GM19239 (cell line): ENCODE data around the gene RIMS1.

Experiments
- DNase-seq: peaks from one replicate; pipeline ENCODE4 v3.0.0; 2011; ENCODE audit warnings: low spot score; ENCODE audit not compliant: insufficient read length
- FAIRE-seq: peaks from 2 replicates; lab custom pipeline; 2011; peaks lifted over from hg19 to GRCh38; lab: Jason Lieb, UNC

The RIMS1 gene, protein sequence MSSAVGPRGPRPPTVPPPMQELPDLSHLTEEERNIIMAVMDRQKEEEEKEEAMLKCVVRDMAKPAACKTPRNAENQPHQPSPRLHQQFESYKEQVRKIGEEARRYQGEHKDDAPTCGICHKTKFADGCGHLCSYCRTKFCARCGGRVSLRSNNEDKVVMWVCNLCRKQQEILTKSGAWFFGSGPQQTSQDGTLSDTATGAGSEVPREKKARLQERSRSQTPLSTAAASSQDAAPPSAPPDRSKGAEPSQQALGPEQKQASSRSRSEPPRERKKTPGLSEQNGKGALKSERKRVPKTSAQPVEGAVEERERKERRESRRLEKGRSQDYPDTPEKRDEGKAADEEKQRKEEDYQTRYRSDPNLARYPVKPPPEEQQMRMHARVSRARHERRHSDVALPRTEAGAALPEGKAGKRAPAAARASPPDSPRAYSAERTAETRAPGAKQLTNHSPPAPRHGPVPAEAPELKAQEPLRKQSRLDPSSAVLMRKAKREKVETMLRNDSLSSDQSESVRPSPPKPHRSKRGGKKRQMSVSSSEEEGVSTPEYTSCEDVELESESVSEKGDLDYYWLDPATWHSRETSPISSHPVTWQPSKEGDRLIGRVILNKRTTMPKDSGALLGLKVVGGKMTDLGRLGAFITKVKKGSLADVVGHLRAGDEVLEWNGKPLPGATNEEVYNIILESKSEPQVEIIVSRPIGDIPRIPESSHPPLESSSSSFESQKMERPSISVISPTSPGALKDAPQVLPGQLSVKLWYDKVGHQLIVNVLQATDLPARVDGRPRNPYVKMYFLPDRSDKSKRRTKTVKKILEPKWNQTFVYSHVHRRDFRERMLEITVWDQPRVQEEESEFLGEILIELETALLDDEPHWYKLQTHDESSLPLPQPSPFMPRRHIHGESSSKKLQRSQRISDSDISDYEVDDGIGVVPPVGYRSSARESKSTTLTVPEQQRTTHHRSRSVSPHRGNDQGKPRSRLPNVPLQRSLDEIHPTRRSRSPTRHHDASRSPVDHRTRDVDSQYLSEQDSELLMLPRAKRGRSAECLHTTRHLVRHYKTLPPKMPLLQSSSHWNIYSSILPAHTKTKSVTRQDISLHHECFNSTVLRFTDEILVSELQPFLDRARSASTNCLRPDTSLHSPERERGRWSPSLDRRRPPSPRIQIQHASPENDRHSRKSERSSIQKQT (N-terminal part only)

DNA sequence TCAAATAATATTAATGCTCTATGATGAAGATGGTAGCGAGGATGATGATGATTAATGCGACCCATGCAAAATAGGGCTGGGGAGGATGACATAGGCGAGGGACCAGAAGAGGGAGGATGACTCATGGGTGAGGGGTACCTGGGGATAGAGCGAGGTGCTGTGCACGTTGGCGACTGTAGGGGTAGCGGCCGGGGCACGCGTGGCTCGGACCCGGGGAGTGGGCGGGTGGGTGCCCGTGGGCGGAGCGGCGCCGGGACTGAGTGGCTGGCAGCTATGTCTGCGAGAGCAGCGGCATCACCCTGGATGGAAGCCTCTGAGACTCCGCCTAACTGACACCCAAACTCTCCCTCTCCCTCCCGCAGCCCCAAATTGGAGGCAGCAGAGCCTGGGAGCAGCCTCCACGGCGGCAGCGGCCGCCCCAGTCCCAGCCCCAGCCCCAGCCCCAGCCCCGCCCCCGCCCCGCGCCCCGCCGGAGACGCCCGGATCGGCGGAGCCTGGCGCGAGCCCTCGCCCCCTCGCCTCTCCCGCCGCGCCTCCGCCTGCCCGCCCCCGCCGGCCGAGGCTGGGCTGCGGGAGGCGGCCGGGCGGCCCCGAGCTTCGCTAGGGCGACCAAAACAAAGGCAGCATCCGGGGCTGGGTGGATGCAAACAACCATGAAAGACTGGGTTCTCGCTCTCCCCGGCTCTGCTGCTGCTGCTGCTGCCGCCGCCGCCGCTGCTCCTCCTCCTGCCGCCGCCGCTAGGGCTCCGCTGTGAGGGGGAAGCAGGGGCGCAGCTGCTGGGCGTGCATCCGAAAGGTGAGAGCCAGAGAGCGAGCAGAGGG lies at the start of gene RIMS1:
Gene RIMS1 (plus strand): TSS at position 367 of the 822 bp plus-strand sequence. CDS start 474 bp downstream, outside the sequence.
- FAIRE-seq (no peak), DNase-seq (peak; percentile 43)

DNA sequence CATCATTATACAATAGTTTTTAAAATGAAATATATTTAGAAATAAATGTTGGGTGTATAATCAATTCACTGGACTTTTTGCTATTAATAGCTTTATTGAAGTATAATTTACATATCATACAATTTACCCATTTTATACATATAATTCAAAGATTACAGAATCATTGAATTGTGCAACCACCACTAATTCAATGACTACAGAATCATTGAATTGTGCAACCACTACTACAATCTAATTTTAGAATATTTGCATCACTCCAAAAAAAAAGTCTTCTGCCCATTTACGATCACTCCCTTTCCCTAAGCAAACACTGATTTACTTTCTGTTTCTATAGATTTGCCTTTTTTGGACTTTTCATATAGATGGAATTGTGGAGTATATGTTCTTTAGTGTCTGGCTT lies 35.1 kb upstream of the RIMS1 start:
- no peak for FAIRE-seq

DNA sequence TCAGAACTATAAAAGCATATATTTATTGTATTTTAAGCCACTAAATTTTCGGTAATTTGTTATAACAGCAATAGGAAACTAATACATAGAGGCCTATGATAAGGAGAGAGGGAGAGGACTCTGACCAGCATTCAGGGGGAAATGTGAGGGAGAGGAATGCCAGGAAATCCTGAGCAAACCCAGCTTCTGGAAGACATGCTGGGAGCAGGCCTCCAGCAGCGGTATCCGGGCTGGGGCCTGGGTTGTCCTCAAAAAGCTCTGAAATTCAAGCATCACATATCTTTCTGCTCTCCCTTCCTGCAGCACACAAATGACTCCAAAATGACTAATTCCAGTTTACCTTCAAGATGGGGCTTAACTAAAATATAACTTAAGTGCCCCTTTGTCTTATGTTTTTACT lies 33.4 kb upstream of the RIMS1 start:
- FAIRE-seq = no peak
- no peak for DNase-seq

More for the DNA sequence above, 35.1 kb upstream of the RIMS1 start:
- DNase-seq = no peak

DNA sequence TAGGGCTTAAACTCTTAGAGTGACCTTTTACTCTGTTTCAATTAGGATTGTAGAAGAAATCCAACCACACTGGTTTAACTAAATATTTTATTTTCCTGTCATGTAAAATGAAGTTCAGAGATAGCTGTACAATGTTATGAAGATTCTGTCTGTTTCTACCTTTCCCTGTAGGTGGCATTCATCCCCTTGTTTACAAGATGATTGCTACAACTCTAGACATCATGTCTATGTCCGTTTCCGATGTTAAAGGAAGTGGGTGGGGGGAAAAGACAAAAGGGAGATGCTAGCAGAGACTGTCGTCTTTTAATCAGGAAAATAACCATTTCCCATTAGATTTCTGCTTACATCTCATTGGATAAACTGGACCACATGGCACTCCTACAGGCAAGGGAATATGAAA lies 30.9 kb upstream of the RIMS1 start:
- DNase-seq (no peak), FAIRE-seq (no peak)

DNA sequence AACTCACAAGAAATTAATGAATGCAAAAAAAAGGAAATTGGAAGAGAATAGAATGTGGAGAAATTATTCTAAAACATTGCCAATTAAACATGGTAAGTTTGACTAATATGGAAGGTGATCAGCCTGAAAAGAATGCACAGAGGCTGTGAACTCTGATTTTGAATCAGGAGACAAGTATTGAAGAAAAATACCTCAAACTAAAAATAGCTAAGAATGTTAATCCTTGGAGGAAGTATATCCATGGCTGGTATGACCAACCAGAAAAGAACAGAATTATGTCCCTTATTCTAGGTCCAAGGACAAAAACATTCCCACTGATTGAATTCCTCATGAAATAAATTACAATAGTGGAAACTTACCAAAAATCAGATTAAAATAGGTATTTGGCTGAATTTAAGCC lies 7.3 kb upstream of the RIMS1 start:
- FAIRE-seq (no peak), DNase-seq (no peak)

DNA sequence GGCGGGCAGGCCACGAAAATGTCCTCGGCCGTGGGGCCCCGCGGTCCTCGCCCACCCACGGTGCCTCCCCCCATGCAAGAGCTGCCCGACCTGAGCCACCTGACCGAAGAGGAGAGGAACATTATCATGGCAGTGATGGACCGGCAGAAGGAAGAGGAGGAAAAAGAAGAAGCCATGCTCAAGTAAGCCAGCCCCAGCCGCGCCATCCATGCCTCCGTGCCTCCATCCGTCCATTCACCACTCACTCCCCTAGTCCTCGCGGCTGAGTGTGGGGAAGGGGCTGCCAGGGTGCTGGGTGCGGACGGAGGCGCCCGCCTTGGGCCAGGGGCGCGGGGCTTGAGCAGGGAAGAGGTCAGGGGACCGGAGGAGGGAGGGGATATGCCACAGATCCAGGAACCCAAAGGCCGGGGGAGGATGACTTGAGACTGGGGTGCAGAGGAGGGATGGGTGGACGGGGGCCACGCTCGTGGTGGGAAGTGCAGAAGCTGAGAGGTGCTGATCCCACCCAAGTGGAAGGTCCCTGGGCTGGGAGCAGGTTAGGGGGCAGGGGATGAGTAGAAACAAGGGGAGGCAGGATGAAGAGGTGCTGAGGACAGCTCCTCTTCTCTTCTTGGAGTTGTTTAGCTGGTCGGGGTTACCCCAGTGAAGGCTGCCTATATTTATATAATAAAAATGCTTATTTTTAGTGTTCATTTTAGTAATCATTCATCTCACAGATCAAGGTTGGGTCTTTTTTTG lies 825 bp downstream of the RIMS1 start:
- DNase-seq (no peak), FAIRE-seq (no peak)

DNA sequence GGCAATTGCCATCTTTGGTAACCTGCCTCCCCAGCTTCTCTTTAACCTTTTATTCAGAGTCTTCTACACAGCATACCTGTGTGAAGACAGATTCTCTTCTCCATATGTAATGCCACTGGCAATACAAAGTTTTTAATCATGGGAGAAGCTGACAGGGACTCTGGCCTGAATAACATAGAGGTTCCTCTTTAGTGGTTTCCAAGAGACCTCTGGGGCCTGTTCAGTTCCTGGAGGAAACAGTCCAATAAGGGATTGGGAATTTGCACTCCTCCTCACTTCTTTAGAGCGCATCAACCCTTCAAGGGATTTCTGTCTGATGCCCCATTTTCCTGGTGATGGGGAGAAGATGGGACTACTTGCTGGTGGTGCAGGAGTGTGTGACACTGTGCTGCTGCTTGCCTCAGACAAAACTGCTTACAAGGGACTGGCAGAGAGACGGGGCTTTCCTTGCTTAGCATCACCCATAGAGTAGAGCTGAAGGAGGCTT lies 1.4 kb downstream of the RIMS1 start:
- no peak for DNase-seq
- FAIRE-seq = no peak

DNA sequence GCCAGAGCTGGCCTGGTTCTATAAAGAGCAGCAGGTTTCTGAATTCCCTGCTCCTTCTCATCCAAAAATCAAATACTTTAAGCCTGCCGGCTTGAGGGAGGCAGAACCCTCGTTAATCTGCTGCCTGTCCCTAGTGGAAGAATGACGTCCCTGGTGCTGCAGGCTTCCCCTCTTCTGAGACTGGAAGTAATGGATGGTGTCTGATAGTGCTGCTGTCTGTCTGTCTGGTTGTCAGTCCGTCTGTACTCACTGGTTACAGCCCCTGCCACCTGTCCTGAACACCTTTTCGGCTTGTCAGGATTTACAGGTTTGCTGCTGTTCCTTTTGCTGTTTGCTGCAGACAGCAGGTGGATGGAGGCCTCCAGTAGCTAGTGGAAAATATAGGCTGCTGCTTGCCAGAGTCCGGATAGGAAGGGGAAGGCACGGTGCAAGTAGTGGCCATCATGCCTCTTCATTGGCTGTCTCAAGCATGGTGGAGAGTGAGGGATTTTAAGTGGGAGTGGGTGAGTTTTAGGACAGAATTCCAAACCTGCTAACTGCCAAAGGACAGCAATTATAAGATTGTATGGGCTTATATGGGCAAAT lies 2.5 kb downstream of the RIMS1 start:
- no peak for FAIRE-seq
- DNase-seq = no peak

DNA sequence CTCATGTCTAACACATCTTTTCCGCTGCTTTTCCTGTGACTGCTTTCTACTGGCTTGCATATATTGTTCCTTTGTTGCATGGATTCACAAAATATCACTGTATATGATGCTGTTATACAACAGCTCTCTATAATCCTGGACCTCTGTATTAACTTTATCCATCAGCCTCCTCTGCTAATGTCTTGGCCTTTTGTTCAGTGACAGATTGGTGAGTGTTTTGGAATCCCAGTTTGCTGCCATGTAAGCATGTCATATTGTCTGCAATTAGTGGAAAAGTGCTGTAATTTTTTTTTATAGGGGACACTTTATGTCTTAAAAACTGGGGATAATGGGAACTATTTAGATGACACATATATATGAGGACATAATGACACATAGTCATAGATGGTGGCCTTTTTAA lies 3.0 kb downstream of the RIMS1 start:
- DNase-seq (no peak), FAIRE-seq (no peak)

DNA sequence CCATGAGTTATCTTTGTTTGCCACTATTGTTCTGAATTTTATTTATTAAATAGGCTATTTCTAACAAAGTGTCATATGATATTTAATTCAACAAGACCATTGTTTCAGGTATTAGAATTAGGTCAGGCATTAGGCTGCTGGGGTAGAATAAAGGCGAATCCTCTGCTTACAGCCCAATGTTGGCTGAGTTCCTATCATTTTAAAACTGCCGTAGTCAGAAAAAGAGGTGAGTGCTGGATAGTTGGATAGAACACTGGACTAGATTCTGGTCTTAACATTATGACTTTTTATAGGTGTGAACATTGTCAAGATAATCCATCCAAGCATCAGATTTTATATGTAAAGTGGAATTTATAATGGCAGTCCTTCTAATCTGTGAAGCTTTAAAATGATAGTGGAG lies 6.3 kb downstream of the RIMS1 start:
- DNase-seq (no peak), FAIRE-seq (no peak)

DNA sequence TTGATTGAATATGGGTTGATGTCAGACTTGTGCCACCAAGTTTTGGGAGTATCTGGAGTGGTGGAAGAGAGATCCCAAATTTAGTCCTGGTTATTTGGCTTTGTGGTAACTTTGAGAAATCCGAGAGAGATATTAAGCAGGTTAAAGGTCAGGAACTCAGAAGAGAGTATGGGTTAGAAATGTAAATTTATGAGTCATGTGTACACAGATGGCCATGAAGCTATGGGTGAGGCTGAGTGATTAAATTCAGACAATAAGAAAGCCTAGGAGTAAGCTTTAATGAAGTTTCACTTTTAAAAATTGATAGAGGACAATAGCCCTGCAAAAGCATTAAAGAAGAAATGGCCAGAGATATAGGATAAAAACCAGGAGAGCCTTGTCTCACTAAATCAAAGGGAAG lies 14.3 kb downstream of the RIMS1 start:
- FAIRE-seq (no peak), DNase-seq (no peak)

DNA sequence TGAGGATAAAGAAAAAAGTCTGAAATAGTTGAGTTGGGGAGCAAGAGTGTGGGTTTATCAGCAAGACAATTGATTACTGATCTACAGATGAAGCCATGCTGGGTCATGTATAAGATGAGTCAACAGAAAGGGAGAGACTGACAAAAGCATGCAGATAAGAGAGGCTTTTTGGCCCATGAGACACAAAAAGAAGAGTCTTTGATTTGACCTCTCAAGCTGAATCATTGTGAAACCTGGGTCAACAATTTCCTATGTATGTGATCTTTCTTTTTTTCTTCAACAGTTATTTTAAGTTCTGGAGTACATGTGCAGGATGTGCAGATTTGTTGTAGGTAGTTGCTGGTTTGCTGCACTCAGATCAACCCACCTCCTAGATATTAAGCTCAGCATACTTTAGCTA lies 15.9 kb downstream of the RIMS1 start:
- FAIRE-seq = no peak

DNA sequence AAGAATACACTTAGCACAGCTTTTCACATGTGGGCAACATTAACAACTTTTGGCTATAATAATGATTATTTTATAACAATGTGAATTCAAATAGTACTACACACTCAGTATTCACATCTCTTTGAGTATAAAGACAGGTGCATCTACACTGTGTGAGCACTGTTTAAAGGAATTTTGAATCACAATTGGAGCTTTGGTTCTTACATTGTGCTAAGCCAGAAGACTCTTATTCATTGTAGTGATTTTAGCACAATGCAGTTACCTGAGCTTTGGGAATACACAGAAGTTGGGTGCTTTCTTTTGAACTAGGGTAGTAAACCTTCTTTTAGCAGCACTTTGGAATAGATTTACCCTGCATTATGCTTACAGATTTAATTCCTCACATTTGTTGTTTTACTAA lies 20.5 kb downstream of the RIMS1 start:
- DNase-seq (no peak), FAIRE-seq (no peak)

More for the DNA sequence above, 15.9 kb downstream of the RIMS1 start:
- DNase-seq = no peak

DNA sequence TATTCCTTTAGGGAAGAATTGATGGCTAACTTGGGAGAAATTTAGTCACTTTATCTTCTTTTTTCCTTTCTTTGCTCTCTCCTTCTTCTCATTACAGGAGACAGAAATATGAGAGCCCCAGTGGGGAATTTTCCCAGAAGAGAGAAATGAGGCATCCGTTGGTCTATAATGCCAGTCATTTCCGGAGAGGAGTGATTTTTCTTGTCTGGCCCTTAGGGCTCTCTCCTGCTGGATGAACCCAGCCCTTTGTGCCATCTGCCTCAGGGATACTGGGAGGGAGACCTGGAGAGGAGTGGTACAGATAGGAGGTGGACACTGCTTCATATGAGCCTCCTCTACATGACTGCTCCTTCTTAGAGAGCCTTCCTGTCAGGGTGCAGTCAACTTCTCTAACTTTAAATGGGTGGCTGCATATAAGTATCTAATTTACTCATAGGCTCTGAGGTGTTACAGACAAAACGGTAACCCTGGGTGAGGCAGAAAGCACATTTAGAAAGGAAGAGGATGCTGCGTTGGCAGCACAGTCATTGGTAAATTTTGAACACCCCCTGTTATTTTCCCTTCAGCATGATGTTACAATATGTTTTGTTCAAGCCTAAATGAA lies 21.9 kb downstream of the RIMS1 start:
- FAIRE-seq (no peak), DNase-seq (no peak)

DNA sequence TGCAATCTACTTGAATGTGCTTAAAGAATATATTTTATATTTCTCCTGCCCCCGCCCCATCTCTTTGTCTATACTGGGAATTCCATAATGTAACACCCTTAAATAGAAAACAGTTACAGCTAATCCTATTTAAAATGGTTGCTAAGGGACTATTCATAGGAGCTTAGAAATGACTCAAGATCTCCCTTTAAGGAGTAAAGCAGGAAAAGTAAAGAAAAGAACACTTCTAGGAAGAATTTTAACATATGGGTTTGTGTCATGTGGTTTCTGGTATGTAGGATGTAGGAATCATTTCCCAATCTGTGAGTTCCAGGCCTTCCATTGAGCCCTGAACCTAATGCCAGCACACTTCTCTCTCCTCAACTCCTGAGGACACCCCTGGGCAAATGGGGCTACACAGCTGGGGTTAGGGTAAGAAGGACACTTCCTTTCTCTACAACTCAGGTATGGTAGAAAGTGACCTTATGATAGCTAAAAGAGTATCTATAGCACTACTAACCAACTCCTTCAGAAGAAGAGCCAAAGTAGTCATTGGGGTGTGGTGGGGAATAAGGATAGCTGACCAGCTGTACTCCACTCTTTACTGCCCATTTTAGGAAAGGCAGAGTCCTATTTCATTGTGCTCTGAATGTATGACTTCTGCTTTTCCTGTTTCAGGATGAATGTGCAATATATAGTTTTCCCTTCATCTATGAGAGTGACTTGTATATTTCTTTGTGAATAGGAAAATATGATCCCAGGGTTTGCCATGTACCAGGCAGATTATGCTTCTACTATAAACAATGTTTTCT lies 27.3 kb downstream of the RIMS1 start:
- FAIRE-seq (no peak), DNase-seq (no peak)

DNA sequence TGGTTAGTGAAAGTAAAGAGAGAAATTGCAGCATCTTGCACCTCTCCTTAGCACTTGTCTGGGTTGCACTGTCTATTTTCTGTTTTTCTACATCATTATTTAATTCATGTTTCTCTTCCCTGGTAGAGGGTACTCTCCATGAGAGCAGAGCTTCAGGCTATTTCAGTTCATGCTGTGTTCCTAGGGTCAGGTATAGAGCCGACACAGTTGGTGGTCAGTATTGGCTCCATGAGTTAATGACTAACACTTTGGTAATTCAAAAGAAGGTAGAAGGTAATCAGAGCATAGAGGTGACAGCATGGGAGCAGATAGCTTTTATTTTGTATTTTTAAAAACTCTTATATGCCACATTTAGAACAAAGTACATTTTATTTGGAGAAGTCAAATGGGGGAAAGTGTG lies 42.7 kb downstream of the RIMS1 start:
- DNase-seq = no peak
- no peak for FAIRE-seq

DNA sequence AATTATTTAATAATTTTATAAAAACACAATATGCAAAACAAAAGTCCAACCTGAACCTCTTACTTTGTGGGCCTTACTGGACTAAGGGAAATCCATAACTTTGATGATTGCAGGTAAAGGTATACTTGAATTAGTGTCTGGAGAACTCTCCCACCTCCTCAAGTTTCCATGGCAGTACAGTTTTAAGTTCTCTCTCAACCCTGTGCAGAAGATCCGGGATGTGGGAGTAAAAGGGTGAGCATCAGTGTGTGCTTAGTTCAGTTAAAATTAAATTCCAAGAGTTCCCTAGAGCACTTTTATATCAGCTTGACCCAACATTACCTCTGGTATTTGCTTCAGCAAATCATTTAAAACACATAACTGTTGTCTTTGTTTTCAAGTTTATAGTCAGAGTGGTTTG lies 47.5 kb downstream of the RIMS1 start:
- no peak for DNase-seq
- no peak for FAIRE-seq

DNA sequence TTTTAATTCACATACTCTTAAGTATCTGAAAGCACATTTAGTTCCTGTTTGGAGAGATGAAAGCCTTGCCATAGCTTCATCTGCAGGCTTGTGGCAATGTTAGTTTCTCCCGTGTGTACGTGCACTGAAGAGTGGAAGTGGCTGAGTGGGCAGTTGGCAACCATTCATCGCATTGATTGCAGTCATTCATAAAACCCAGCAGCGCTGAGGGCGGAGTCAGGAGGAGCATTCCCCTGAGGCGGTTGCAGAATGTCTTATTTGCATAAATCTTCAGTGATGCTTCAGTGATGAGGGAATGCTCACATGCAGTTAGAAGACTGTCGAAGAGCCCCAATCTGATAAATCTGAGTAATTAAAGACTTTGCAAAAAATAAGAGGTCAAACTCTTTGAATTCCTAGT lies 79.1 kb downstream of the RIMS1 start:
- no peak for DNase-seq

More for the DNA sequence above, 79.1 kb downstream of the RIMS1 start:
- no peak for FAIRE-seq
